ENCODE measurements around the gene ALG5.
A peak's percentile ranks its signal among the peaks of the same experiment; 100 is the strongest.

ALG5 gene

GRCh38 chr13:36975172-36975571, 24.0 kb downstream of the ALG5 start:
- no peak for FAIRE-seq

- FAIRE-seq = no peak
Observed at GRCh38 chr13:36973621-36974295, 25.4 kb downstream of the ALG5 start.

GRCh38 chr13:36973009-36973408, 26.1 kb downstream of the ALG5 start:
- FAIRE-seq = no peak

GRCh38 chr13:36966404-36966803, 32.7 kb downstream of the ALG5 start:
- FAIRE-seq = no peak

GRCh38 chr13:36965767-36966166, 33.4 kb downstream of the ALG5 start:
- FAIRE-seq = no peak

- FAIRE-seq = no peak
Observed at GRCh38 chr13:36959456-36960116, 39.6 kb downstream of the ALG5 start.

DNA sequence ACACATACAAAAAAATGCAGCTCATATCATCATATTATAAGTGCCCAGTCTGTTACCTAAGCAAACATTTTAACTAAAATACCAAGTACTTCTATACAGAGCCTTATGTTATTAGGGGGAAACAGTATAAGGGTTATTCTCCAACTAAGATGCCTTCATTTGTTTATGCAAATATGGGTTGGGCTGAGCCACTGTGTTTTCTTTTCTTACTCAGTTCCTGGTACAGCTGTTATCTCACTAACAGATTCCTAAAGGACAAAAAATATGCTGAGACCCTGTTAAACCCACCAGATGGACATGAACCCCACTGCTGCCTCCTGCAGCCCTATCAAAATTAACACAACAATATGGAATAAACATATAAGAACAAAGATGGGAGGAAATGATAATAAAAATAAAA, 44.6 kb downstream of the ALG5 start:
- no peak for FAIRE-seq

GRCh38 chr13:36950920-36951319, 48.2 kb downstream of the ALG5 start:
- no peak for FAIRE-seq

DNA sequence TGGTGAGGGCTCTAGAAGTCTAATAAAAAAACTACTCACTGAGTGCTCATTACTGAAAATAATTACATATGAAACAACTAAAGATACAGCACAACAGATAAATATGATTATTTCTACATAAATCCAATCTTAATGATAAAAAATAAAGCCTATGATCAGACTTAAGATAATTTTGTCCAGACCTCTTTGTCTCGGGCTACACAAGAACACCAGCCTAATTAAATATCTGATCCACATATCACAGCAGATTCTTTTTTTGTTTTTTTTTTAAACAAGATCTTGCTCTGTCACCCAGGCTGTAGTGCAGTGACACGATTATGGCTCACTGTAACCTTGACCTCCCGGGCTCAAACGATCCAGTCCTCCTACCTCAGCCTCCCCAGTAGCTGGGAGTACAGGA, 48.8 kb downstream of the ALG5 start:
- no peak for FAIRE-seq

- no peak for FAIRE-seq
Observed at GRCh38 chr13:36945078-36945477, 54.1 kb downstream of the ALG5 start.

DNA sequence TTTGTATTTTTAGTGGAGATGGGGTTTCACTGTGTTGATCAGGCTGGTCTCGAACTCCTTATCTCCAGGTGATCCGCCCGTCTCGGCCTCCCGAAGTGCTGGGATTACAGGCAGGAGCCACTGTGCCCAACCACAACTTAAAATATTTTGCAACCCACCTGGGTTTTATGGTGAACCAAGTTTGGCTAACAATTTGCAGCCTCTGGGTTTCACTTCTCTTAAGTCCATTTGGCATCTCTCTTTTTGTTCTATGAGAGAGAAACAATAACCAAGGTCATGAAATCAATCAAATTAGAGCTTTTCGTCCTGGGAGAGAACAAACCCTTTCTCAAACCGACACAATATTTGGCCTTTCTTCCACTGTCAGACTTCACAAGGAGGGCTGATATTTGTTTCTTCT, 73.5 kb downstream of the ALG5 start:
- no peak for FAIRE-seq

GRCh38 chr13:36924001-36924400, 75.1 kb downstream of the ALG5 start:
- FAIRE-seq = no peak

GRCh38 chr13:36921631-36922301, 77.4 kb downstream of the ALG5 start:
- FAIRE-seq = peak; percentile 61

DNA sequence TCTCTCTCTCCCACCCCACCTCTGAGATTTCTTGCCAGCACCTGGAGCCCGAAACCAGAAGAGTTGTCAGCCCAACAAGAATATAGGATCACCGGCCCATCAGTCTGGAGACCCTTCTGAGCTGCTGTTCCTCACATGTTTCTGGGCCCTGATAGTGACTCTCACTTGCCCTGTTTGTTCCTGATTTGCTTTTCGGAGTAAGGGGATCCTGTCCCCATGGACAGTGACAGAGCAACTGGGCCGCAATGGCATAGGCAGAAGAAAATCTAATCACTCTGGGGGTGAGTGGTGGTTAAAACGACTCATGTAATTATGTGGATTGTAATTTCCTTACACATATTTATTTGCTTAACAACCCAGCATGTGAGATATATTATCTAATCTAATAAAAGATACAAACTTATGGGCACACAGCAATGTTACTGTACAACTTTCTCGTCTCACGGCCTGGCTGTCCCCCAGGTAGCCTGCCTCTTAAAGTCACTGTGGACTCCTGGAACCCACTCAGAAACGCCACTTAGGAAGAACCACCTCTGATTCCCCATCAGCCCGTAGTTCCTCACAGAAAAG, 78.4 kb downstream of the ALG5 start:
- no peak for FAIRE-seq

- no peak for FAIRE-seq
Observed at GRCh38 chr13:36919833-36920615, 79.1 kb downstream of the ALG5 start, which contains the start of gene SMAD9. TSS of gene SMAD9 (minus strand) at chr13:36920238. CDS start at chr13:36879689, 40,549 bp downstream.

DNA sequence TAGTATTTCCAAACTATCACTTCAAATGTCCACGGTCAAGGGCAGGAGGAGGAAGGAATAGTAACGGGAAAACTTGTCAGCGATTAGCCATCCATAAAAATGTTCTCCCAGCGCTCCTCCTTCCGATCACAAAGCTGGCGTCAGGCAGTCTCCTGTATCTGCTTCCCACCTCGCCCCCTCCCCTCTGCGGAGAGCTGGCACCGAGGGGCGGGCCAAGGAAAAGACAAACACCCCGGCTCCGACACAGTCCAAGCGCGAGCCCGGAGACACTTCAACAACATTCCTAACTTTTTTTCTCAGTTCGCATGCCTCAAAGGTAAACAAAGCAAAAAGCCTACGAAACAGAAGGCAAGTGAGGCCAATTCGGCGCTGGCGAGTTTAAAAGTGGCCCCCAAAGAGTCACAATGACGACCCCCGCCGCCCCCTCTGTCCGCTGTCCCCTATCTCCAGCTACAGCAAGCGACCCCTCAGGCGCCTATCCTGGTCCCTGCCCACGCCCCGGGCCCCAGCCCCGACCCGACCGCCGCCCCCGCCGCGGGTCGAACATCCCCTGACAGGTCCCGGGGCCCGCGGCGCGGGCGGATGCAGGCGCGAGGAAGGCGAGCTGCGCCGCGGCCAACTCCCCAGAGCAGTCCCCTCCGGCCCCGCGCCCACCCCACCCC, 79.8 kb downstream of the ALG5 start:
- peak; percentile 83 for FAIRE-seq

DNA sequence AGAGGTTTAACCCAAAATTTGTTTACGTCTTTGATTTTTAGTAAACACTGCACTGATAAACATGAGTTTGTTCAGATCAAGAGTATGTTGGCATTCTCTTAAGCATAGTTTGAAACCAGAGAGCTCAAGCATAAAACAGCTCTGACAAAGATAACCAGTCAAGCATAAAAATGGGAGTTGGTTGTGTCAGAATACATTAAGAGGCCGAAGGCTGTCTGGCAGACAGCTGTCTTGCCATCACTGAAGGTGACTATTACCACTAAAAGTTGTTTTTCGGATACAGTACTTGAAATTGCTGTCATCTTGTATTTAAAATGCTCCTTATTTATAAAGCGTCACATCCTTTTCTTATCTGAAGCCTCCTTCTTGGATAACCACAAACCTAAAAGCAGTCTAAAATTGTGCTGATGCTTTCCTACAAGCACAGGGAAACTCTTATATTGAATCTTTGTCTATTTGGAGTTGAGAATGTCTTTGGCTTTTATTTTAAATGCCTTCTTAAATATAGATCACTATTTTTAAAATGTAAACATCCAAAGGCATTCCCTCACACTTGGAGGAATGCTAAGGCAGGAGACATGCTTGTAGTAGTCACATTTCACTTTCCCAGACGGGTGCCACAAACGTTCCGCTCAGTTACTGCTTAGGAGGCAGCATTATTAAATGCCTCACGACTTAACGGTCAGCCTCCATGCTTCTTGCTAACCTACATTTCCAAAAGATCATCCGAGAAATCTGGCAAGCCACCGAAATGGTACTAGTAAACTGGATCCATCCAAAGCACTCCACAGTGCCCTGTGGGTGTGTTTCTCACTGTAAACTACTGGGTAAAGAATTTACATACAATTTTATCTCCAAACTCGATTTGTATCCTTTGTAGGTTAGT, 80.7 kb downstream of the ALG5 start:
- FAIRE-seq = peak; percentile 94

DNA sequence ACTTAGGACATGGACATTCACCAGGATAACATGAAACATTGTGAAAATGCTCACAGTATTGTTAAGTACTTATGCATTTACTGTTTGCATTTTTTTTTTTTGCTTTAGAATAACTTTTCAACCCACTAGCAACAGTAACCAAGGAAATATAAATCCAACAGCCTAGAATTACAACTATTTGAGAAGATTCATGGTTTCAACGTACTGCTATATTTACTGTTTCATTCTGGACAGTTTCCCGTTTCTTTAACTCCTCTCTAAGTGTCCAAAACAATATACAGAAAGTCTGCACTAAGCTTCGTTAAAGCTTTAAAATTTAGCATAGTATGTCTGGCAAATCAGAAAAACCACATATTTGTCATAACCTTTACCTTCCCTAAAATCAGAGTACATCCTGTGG, 81.8 kb downstream of the ALG5 start:
- FAIRE-seq = no peak

DNA sequence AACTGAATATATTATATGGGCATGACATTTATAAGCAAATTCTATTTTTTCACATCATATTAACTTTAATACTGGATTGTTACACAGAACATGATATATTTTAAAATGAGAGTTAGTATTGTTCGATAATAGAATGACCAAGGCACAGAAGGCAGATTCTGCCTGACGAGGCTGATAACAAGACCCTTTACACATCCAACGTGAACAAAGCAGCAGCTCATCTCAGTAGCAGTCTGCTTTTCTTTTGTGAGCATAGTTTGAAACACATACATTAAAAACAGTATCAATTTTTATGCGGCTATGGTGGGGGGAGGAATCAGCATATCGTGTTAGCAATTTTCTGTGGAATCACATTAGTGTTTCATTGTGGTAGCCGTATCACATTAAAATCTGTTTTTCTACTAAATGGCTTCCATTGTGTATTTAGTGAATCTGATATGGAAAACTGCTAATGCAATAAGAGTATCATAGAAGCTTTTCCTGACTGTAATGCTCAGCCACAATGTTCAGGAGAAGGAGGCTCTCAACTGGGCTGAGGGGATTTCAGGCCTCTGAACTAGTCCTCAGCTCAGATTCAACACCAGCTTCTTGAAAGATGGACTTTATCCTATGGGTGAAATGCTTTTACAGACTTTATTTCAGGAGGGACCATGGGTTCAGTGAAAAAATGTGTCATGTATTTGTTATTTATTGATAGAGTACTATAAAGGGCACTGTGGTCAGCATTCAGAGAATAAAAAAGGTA, 83.1 kb downstream of the ALG5 start:
- FAIRE-seq = no peak

DNA sequence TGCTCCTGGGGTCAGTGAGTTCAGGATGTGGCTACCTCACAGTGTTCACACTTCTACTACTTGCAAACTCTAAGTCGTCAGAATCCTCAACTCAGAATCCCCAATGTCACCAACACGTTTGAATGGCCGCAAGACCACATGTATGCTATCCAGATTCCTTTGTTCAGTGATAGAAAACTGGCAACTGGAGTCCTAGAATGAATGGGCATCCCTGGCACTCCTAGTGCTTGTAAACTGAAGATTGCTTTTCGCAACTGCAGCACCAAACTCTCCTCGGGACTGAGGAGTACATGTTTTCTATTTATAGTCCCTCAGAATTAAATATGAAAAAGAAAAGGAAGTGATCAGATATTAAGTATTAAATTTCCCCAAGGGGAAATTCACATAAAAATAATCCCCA, 84.0 kb downstream of the ALG5 start:
- FAIRE-seq = no peak

DNA sequence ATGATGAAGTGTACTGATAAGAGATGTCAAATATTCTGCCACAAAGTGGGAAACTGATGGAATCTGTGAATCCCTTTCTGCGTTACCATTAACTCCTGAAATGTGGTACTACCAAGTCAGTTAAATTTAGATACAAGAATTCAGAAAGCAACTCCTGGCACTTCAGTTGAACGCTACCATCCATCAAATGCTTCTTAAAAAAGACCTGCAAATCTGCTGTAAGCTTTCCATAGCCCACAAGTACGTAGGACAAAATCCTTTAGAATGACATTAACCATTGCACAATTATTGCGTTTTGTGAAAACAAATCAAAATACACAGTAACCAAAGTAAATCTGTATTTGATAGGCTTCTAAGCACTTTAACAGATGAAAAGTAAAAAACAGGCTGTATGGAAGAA, 84.5 kb downstream of the ALG5 start:
- FAIRE-seq = no peak

Measured in TTC549 (cell line).